Smooth muscle cell of the brain vasculature (primary cell): Measurements from ENCODE around the gene PRKAR1B.
A peak's percentile ranks its signal among the peaks of the same experiment; 100 is the strongest.

ENCODE experiments used
- DNase-seq: peaks from one replicate; pipeline ENCODE4 v3.0.0-alpha.2; 2012; ENCODE audit warnings: low read depth, low spot score

PRKAR1B gene

DNA sequence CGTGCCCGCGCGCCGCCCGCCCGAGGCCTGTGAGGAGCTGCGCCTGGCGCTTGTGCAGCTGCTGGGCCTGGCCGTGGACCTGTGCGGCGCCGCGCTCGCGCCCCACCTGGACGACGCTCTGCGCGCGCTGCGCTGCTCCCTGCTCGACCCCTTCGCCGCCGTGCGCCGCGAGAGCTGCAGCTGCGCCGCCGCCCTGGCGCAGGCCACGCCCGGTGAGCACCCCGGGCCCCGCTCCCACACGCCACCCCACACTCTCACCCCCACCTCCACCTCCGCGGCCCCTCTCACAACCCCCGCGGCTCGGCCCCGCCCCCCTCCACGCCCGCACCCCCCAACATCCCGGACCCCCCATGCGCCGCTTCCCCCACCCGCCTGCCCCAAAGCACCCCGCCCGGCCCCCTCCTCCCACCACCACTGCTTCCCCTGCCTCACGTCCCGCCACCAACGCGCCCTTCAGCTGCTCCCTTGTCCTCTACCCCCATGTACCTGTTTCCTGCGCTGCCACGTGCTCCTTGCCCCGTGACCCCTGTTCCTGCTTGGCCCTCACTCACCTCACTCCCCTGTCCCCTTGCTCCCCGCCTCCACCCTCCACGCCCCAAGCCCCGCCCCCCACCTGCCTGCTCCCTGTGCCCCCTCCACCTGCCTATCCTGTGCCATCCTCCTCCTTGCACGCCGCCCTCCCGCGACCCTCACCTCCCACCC, at the start of gene PRKAR1B:
Gene PRKAR1B (minus strand): TSS at position 178 of the 702 bp plus-strand sequence. CDS start 15,776 bp downstream, outside the sequence.
- DNase-seq: no peak

DNA sequence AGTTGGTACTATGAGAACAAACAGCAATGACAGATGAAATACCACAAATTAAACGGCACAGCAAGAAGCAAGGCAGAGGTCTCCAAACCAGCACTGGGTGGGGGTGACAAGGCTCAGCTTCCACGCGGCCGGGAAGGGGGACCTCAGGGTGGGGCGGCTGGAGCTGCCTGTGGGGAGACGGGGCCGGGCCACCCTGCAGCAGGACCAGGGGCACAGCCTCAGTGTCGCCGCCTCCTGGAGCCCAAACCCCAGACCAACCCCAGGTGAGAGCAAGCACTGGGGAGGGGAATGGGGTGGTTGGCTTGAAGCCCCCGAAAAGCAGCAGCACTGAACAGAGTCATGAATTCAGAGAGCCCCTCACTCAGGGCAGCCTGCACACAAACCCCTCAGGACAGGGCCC, 49.3 kb upstream of the PRKAR1B start:
- no peak for DNase-seq

DNA sequence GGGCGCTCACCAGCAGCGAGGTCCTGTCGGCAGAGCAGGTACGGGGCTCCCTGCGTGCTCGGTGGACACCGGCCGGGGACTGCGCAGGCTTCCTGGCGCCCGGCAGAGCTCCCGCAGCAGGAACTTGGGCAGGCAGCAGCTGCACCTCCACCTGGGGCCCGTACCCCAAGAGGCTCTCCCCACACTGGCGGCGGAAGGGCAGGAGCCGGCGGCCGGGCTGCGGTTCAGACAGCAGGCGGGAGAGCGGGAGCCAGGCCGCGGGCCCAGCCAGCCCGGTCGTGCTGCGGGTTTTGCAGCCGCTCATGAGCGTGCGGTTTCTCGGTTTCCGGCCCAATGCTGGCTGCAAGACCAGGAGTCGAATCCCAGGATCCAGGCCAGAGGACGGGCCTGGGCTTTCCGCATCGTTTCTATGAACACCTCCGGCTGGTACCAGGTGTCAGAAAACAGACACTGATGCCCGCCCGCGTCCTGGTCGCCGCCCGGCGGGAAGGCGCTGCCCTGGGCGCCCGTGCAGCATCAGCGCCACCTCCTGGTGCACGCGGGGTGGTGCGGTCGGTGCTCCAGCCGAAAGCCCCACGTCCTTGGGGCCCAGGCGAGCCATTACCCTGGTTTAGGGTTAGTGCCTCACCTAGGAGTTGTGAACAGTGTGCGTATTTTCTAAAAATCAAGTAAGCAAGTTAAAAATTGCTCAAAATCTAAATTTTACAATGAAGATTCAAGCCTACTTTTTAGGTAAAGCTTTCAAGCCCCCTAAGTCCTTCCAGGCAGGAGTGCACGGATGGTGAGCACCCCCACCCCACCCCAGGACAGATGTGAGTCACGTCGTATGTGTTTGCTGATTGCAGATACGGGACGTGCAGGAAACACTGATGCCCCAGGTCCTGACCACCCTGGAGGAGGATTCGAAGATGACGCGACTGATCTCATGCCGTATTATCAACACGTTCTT, 47.4 kb upstream of the PRKAR1B start:
- DNase-seq: no peak

GRCh38 chr7:773622-773915, 46.5 kb upstream of the PRKAR1B start:
- no peak for DNase-seq

DNA sequence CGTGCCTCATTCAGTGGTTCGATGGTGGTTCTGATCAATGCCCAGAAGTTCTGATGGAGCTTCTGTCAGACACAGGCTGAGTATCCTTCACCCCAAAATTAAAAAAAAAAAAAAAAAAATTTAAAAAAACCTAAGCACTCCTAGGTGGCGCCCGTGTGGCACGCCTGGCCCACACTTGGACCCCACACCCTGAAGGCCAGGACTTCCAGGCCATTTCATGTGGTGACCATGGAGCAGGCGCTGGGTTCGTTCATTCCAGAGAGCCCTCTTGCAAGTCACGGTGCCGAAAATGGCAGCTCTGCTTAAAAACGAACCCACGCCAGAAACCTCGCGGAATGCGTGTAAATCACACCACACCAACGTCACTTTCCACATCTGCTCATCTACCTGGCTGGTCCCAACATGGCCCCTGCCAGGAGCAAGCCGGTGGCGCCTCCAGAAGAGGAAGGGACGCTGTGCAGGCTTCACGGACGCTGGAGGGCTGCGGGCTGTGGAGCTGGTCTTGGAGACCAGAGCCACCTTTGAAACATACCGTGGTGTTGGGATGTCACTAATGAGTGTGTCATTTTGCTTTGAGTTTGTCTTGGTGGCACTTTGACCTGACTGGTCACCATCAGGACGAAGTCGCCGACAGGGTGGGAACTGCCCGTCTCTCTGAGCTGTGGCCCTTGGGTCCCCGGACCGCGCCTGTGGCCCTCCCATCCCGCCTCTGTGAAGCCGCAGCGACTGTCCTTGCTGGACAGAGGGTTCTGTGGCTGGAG, 46.0 kb upstream of the PRKAR1B start:
- no peak for DNase-seq

DNA sequence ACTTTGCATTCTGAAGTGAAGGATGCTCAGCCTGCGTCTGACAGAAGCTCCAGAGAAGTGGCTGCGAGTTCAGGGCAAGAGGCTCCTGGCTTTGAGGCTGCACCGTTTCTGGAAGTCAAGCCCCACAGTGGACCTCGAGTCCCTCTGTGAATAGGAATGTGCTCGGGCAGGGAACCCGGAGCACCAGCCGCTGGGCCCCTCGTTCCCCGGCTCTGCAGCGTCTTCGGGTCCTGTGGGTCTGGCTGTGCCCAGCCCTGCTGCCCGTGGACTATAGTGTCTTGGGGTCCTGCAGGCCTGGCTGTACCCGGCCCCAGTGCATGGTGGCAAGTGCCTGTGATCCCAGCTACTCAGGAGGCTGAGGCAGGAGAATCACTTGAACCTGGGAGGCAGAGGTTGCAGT, 45.3 kb upstream of the PRKAR1B start:
- DNase-seq: no peak

GRCh38 chr7:772005-772294, 44.9 kb upstream of the PRKAR1B start:
- DNase-seq: no peak

DNA sequence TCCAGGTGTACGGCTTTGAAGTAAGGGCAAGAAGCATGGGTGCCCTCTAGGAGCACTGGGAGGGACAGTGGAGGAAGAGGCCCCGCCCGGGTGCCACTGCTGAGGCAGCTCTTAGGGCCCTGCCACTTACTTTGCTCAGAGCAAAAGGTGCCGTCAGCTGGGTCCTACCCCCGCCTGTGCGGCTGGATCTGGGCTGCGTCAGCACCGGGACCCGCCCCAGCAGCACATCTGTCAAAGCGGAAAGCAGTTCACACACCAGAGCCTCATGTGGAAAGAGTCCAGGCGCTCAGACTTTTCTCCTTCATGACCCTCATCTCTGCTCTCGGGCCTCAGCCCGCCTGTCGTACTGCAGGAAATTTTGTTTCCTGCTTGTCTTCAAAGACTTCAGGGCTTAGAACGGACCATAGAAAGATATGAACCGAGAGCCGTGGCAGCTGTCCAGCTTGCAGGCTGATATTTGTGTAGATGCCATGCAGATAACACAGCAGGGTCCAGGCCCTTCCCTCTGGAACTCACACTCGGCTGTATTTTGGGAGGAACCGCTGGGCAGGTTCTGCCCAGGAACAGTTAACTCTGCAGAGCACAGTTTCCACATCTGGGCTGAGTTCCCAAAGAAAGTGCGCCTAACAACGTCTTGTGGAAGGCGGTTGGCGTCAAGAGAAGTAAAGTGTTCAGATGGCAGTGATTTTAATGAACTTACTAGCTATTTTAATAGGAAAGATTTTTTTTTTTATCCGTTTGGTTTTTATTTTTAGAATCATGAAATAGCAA, 44.3 kb upstream of the PRKAR1B start:
- no peak for DNase-seq

DNA sequence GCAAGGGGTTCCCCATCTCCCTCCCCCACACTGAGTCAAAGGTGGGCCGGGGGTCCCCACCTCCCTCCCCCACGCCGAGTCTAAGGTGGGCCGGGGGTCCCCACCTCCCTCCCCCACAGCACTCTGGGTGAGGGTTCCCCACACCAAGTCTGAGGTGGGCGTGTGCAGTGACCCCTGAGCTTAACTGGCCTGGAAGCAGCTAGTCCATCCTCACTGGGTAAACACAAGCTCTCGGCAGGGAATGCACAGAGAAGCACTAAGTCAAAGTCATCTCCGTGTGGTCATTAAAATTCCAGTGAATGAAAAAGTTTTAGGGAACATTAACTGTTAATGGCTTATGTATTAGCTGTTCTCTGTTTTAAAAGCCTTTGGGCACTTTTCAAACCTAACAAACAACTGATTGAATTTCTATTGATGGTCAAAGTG, 43.7 kb upstream of the PRKAR1B start:
- no peak for DNase-seq

GRCh38 chr7:770336-770735, 43.3 kb upstream of the PRKAR1B start:
- no peak for DNase-seq

GRCh38 chr7:768881-769504, 41.9 kb upstream of the PRKAR1B start:
- no peak for DNase-seq

GRCh38 chr7:767941-768731, 41.1 kb upstream of the PRKAR1B start:
- DNase-seq: peak; percentile 91

DNA sequence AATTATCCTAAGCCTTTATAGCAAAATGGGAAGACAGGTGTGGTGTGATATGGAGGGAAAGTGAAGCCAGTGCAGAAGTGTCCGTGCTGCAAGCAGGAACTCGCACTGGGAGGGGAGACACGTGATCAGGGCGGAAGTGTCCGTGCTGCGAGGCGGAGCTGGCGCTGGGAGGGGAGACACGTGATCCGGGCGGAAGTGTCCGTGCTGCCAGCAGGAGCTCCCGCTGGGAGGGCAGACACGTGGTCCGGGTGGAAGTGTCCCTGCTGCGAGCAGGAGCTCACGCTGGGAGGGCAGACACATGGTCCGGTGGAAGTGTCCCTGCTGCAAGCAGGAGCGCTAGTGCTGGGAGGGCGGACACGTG, 40.5 kb upstream of the PRKAR1B start:
- no peak for DNase-seq

GRCh38 chr7:765383-765782, 38.3 kb upstream of the PRKAR1B start:
- no peak for DNase-seq

DNA sequence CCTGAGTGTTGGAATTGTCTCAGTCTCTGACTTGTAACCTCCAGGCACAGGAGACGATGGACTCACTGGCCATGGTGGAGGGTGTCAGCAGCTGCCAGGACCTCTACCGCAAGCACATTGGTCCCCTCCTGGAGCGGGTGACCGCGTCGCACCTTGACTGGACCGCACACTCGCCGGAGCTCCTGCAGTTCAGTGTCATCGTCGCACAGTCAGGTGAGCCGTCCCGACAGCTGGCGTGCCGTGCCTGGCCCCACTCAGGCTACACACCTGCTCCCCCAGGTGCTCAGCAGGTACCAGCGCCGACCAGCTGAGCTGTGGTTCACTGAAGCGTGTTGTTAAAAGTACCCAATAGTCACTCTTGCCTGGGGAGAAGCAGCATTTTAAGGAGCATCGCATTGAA, 36.7 kb upstream of the PRKAR1B start:
- DNase-seq: no peak

DNA sequence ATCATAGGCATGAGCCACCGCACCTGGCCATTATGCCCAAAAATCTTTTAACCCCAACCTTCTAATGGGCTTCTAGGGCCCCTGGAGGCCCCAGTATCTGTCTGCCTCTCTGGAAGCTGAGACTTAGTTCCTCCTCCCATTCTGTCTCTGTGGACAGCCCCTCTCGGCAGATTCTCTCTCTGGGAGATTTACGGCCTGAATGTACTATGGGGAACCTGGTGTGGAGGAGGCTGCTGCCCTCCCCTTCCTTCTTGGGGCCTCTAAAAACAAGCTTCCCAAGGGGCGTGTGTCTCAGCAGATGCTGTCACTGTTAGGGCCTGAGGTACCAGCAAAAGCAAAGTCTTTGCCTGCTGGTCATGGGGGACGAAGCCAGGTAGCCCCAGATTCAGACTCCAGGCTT, 35.8 kb upstream of the PRKAR1B start:
- DNase-seq: no peak

GRCh38 chr7:761631-762030, 34.5 kb upstream of the PRKAR1B start:
- DNase-seq: no peak

DNA sequence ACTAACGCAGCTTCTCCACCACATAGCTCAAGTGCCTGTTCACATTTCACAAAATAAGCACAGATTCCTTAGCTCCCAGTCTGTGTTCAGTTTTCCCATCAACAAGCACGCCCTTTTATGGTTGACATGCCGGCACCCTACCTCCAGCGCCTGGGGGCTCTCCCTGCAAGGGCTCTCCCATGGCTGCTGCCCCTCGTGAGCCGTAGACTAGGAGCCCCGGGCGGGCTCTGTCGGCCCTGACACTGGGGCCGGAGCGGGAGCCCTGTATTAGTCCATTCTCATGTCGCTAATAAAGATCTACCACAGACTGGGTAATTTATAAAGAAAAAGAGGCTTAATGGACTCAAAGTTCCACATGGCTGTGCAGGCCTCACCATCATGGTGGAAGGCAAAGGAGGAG, 34.0 kb upstream of the PRKAR1B start:
- DNase-seq: no peak

- DNase-seq: no peak
Observed at GRCh38 chr7:760006-760405, 32.9 kb upstream of the PRKAR1B start.

- no peak for DNase-seq
Observed at GRCh38 chr7:759569-759968, 32.5 kb upstream of the PRKAR1B start.

- DNase-seq: no peak
Observed at GRCh38 chr7:757741-758163, 30.7 kb upstream of the PRKAR1B start.
